Measurements from ENCODE around the gene UBE3A.

Gene UBE3A

DNA sequence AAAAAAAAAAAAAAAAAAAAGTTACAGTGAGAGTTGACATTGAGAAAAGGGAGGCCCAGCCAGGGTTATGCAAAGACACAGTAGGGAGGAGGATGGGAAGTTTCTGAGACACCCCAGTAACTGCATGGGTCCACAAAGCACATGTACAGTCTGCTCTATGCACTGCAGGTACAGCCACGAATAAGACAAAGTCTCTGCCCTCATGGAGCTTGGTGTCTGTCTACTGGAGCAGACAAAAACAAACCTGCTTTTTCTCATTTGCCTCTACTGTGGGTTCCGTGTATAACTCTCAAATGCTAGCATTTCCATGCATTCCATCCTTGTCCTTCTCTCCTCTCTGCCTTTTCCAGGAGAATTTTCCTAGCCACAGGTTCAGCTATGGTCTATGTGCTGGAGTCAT is 107.4 kb downstream of the UBE3A start:
- TF ChIP-seq, protein P1, sequence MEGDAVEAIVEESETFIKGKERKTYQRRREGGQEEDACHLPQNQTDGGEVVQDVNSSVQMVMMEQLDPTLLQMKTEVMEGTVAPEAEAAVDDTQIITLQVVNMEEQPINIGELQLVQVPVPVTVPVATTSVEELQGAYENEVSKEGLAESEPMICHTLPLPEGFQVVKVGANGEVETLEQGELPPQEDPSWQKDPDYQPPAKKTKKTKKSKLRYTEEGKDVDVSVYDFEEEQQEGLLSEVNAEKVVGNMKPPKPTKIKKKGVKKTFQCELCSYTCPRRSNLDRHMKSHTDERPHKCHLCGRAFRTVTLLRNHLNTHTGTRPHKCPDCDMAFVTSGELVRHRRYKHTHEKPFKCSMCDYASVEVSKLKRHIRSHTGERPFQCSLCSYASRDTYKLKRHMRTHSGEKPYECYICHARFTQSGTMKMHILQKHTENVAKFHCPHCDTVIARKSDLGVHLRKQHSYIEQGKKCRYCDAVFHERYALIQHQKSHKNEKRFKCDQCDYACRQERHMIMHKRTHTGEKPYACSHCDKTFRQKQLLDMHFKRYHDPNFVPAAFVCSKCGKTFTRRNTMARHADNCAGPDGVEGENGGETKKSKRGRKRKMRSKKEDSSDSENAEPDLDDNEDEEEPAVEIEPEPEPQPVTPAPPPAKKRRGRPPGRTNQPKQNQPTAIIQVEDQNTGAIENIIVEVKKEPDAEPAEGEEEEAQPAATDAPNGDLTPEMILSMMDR (IDR thresholded peaks at IDR 0.05; ENCODE audit: insufficient read depth, low read length, poor library complexity, severe bottlenecking) = no peak
- Histone ChIP-seq H3K36me3 (ENCODE audit: control insufficient read depth, insufficient read depth, low read length) (peaks cover 3% of the 10 kb centered on the region), H3K4me3 (replicated peaks; ENCODE audit: low read depth, low read length) (no peak overlapping the region), H3K27me3 (replicated peaks; ENCODE audit: control insufficient read depth, insufficient read depth, low read length) (no peaks in the 10 kb centered on the region)
- no peak for DNase-seq (ENCODE audit: extremely low read depth, insufficient read length)

DNA sequence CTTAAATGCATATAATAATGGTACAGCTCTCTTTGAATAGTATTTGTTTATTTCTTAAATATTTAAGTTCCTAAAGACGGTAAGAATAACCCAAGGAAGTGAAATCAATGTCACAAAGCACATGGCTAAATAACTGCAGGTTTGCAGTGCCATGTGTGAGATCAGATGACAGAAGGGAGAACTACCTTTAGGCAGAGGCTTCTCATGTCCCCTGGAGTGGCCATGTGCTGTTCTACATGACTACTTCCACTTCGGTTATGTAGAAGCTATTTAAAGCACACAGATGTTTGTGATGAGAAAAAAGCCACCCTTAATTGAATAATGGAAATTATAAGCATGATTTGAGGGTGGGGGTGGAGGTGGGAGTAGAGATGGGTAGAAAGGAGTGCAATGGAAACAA is 109.1 kb downstream of the UBE3A start:
- DNase-seq (ENCODE audit: extremely low read depth, insufficient read length) = no peak
- Histone ChIP-seq H3K36me3 (ENCODE audit: control insufficient read depth, insufficient read depth, low read length) (peaks cover 3% of the 10 kb centered on the region), H3K4me3 (replicated peaks; ENCODE audit: low read depth, low read length) (no peak overlapping the region), H3K27me3 (replicated peaks; ENCODE audit: control insufficient read depth, insufficient read depth, low read length) (no peaks in the 10 kb centered on the region)
- TF ChIP-seq, protein P1 (IDR thresholded peaks at IDR 0.05; ENCODE audit: insufficient read depth, low read length, poor library complexity, severe bottlenecking) = no peak

DNA sequence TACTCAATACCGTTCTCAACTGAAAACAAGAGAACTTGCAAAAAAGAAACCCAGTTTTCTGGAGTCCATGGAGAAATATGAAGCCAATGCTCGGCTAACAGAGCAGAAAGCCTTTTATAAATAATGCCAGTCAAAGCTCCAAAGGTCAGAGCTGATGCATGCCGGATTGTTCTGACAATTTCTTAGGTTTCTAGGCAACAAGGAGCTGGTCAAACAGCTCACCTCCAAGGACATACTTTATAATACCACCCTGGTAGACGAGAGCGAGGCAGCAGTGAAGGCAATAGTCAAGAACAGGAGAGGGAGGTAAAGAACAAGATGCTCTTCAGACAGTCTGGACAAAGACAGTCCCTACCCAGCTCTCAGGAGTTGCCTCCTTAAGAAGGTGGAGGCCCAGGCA is 111.1 kb downstream of the UBE3A start:
- TF ChIP-seq, protein P1 (IDR thresholded peaks at IDR 0.05; ENCODE audit: insufficient read depth, low read length, poor library complexity, severe bottlenecking) = no peak
- DNase-seq (ENCODE audit: extremely low read depth, insufficient read length) = no peak
- Histone ChIP-seq H3K27me3 (replicated peaks; ENCODE audit: control insufficient read depth, insufficient read depth, low read length) (no peaks in the 10 kb centered on the region), H3K36me3 (ENCODE audit: control insufficient read depth, insufficient read depth, low read length) (peaks cover 3% of the 10 kb centered on the region), H3K4me3 (replicated peaks; ENCODE audit: low read depth, low read length) (no peak overlapping the region)

DNA sequence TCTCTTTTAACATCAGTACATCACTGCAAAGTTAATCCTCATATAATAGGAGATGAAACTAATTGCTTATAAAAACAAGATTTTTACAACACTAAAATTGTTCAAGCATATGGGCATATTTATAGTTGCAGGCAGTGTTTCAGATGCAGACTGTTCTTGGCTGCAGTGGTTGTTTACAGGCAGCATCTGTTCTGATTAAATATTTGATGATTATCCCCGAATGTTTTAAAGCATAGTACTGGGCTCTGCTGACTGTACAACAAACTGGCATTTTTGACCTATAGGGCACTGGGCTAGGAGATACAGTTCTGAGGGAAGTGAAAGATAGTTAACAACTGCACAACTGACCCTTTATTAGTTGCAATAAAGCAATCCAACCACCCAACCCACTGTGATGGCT is 113.6 kb downstream of the UBE3A start:
- no peaks in the 10 kb centered on the region for H3K36me3 ChIP-seq (ENCODE audit: control insufficient read depth, insufficient read depth, low read length)
- no peak for DNase-seq (ENCODE audit: extremely low read depth, insufficient read length)
- TF ChIP-seq, protein P1 (IDR thresholded peaks at IDR 0.05; ENCODE audit: insufficient read depth, low read length, poor library complexity, severe bottlenecking) = no peak
- no peaks in the 10 kb centered on the region for H3K27me3 ChIP-seq (replicated peaks; ENCODE audit: control insufficient read depth, insufficient read depth, low read length)
- no peak overlapping the region for H3K4me3 ChIP-seq (replicated peaks; ENCODE audit: low read depth, low read length)

GRCh38 chr15:25323420-25323819 is 115.4 kb downstream of the UBE3A start:
- no peaks in the 10 kb centered on the region for H3K36me3 ChIP-seq (ENCODE audit: control insufficient read depth, insufficient read depth, low read length)

More at GRCh38 chr15:25323420-25323819, 115.4 kb downstream of the UBE3A start:
- Histone ChIP-seq H3K27me3 (replicated peaks; ENCODE audit: control insufficient read depth, insufficient read depth, low read length) (no peaks in the 10 kb centered on the region), H3K4me3 (replicated peaks; ENCODE audit: low read depth, low read length) (no peak overlapping the region)
- TF ChIP-seq, protein P1 (IDR thresholded peaks at IDR 0.05; ENCODE audit: insufficient read depth, low read length, poor library complexity, severe bottlenecking) = no peak
- no peak for DNase-seq (ENCODE audit: extremely low read depth, insufficient read length)
